ENCODE data around the gene TMEM183A.

TMEM183A gene

GRCh38 chr1:203038891-203039608 is 31.9 kb downstream of the TMEM183A start:
- Histone ChIP-seq H2AFZ (ENCODE audit: insufficient read depth, low read length, poor library complexity) (no peak overlapping the region), H3K4me2 (ENCODE audit: low read length) (no peak overlapping the region), H3K36me3 (ENCODE audit: control insufficient read depth in 1 of 2, insufficient read depth in 2 of 2, low read length in 2 of 2) (no peaks in the 10 kb centered on the region), H3K14ac (ENCODE audit: low read length) (no peak overlapping the region), H3K27ac (ENCODE audit: low read depth, low read length) (no peak overlapping the region), H2AK5ac (ENCODE audit: low read length) (no peak overlapping the region), H2BK5ac (ENCODE audit: low read depth, low read length, poor library complexity) (no peak overlapping the region), H3K9me3 (ENCODE audit: insufficient read depth, low read depth, low read length) (no peaks in the 10 kb centered on the region), H3K18ac (ENCODE audit: low read length) (no peak overlapping the region), H3K4me3 (ENCODE audit: low read depth, low read length) (no peak overlapping the region), H4K91ac (ENCODE audit: low read depth, low read length) (no peak overlapping the region), H4K12ac (ENCODE audit: low read depth, low read length) (no peak overlapping the region), H3K27me3 (ENCODE audit: insufficient read depth, low read length) (no peaks in the 10 kb centered on the region), H4K8ac (ENCODE audit: low read depth, low read length) (no peak overlapping the region), H2BK120ac (ENCODE audit: insufficient read depth, low read length, poor library complexity) (no peak overlapping the region), H3K23ac (ENCODE audit: low read length) (no peak overlapping the region), H3K9ac (ENCODE audit: low read length) (no peak overlapping the region), H2BK12ac (ENCODE audit: low read length) (no peak overlapping the region), H3K79me2 (ENCODE audit: control insufficient read depth, insufficient read depth, low read length, poor library complexity) (no peaks in the 10 kb centered on the region), H3K4me1 (ENCODE audit: control insufficient read depth in 1 of 2, insufficient read depth in 2 of 2, low read length in 2 of 2) (no peaks in the 10 kb centered on the region), H3K4ac (ENCODE audit: low read depth, low read length) (no peak overlapping the region), H3K79me1 (ENCODE audit: low read length) (no peaks in the 10 kb centered on the region)
- DNase-seq = peak; percentile 87 to 95
- no CpG with 5 or more reads among the region's 22 CpGs for WGBS (ENCODE audit: extremely low coverage, insufficient coverage, insufficient read length)

DNA sequence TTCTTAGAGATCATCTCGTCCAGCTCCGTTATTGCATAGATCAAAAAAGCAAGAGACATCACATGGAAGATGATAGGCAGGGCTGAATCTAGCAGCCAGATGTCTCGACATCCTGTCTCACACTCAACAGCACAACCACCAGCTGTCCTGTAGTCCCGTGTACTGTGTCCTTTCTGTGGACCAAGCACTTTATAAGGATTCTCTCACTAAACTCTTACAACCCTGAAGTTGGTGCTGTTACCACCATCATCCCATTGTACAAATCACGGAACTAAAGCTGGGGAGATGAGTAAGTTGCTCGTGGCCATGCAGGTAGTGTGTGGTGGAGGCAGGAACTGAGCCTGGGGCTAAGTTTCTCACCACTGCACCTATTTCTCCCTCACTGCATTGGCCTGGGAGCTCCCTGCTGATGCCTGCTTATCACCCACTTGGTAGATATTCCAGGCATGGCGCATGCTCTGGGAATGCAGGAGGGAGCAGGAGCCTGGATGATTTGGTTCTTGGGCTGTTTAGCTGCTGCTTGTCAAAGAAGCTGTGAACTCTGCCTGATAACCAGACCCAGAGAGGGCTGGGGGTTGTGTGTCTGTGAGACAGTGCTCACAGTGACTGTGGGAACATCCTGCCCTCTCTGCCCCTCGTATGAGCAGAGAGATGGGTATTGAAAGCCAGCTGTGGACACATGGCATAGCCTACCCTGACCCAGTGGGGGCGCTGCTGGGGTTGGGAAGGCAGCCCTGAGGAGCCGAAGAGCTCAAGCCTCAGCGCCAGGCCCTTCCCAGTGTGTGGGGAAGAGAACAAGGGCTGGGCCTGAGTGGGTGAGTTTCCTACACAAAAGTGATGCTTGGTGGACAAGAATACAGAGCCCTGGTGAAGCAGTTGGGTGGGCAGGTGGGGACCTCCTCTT is 32.7 kb downstream of the TMEM183A start:
- no peak overlapping the region for H2AK5ac ChIP-seq (ENCODE audit: low read length)
- no peak overlapping the region for H3K9ac ChIP-seq (ENCODE audit: low read length)
- H4K91ac ChIP-seq (ENCODE audit: low read depth, low read length) = no peak overlapping the region
- H3K4ac ChIP-seq (ENCODE audit: low read depth, low read length) = no peak overlapping the region
- no CpG with 5 or more reads among the region's 11 CpGs for WGBS (ENCODE audit: extremely low coverage, insufficient coverage, insufficient read length)
- DNase-seq = peak; percentile 98
- no peaks in the 10 kb centered on the region for H3K27me3 ChIP-seq (ENCODE audit: insufficient read depth, low read length)
- no peak overlapping the region for H4K12ac ChIP-seq (ENCODE audit: low read depth, low read length)
- no peaks in the 10 kb centered on the region for H3K4me1 ChIP-seq (ENCODE audit: control insufficient read depth in 1 of 2, insufficient read depth in 2 of 2, low read length in 2 of 2)
- H2BK12ac ChIP-seq (ENCODE audit: low read length) = no peak overlapping the region
- no peak overlapping the region for H3K4me3 ChIP-seq (ENCODE audit: low read depth, low read length)
- H3K36me3 ChIP-seq (ENCODE audit: control insufficient read depth in 1 of 2, insufficient read depth in 2 of 2, low read length in 2 of 2) = no peaks in the 10 kb centered on the region
- no peaks in the 10 kb centered on the region for H3K9me3 ChIP-seq (ENCODE audit: insufficient read depth, low read depth, low read length)
- H3K4me2 ChIP-seq (ENCODE audit: low read length) = no peak overlapping the region
- no peaks in the 10 kb centered on the region for H3K79me2 ChIP-seq (ENCODE audit: control insufficient read depth, insufficient read depth, low read length, poor library complexity)
- no peak overlapping the region for H3K14ac ChIP-seq (ENCODE audit: low read length)
- H3K23ac ChIP-seq (ENCODE audit: low read length) = no peak overlapping the region
- no peak overlapping the region for H4K8ac ChIP-seq (ENCODE audit: low read depth, low read length)
- no peak overlapping the region for H2BK120ac ChIP-seq (ENCODE audit: insufficient read depth, low read length, poor library complexity)
- H3K18ac ChIP-seq (ENCODE audit: low read length) = no peak overlapping the region
- no peak overlapping the region for H2AFZ ChIP-seq (ENCODE audit: insufficient read depth, low read length, poor library complexity)
- H2BK5ac ChIP-seq (ENCODE audit: low read depth, low read length, poor library complexity) = no peak overlapping the region
- H3K79me1 ChIP-seq (ENCODE audit: low read length) = no peaks in the 10 kb centered on the region
- H3K27ac ChIP-seq (ENCODE audit: low read depth, low read length) = no peak overlapping the region

DNA sequence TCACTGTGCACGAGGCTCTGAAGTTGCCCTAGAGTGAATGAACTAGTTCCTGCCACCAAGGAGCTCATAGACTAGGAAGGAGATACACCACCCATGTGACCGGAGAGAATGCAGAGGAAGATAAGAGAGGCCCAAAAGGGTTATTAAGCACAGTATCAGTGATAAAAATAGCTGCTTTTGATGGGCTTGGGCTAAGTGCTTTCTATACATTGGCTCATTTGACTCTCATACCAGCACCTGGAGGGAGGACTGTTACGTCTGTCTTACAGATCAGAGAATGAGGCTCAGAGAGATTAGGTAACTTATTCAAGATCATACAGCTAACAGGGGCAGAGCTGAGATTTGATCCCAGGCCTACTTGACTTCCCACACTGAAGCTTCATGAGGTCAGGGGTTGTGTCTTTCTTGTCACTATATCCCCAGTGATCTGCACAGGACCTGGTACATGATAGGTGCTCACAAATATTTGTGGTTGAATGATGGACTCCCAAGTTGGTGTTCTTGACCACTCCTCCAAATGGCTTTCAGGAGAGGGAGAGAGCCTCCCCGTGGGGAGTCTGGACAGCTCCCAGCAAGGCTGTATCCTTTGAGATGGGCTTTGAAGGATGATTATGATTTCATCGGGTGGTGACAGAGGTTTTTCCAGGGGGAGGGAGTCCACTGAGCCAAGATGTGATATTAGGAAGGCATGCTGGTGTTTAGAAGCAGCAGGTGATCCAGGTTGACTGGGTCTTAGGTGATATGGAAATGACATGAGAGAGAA is 33.5 kb downstream of the TMEM183A start:
- Histone ChIP-seq H3K4ac (ENCODE audit: low read depth, low read length) (no peak overlapping the region), H2BK120ac (ENCODE audit: insufficient read depth, low read length, poor library complexity) (no peak overlapping the region), H3K4me3 (ENCODE audit: low read depth, low read length) (no peak overlapping the region), H3K36me3 (ENCODE audit: control insufficient read depth in 1 of 2, insufficient read depth in 2 of 2, low read length in 2 of 2) (no peaks in the 10 kb centered on the region), H3K9ac (ENCODE audit: low read length) (no peak overlapping the region), H3K4me2 (ENCODE audit: low read length) (no peak overlapping the region), H2BK12ac (ENCODE audit: low read length) (no peak overlapping the region), H2AFZ (ENCODE audit: insufficient read depth, low read length, poor library complexity) (no peak overlapping the region), H3K27me3 (ENCODE audit: insufficient read depth, low read length) (no peaks in the 10 kb centered on the region), H2BK5ac (ENCODE audit: low read depth, low read length, poor library complexity) (no peak overlapping the region), H3K9me3 (ENCODE audit: insufficient read depth, low read depth, low read length) (no peaks in the 10 kb centered on the region), H3K14ac (ENCODE audit: low read length) (no peak overlapping the region), H3K18ac (ENCODE audit: low read length) (no peak overlapping the region), H3K27ac (ENCODE audit: low read depth, low read length) (no peak overlapping the region), H3K4me1 (ENCODE audit: control insufficient read depth in 1 of 2, insufficient read depth in 2 of 2, low read length in 2 of 2) (no peaks in the 10 kb centered on the region), H3K79me1 (ENCODE audit: low read length) (no peaks in the 10 kb centered on the region), H4K8ac (ENCODE audit: low read depth, low read length) (no peak overlapping the region), H3K23ac (ENCODE audit: low read length) (no peak overlapping the region), H3K79me2 (ENCODE audit: control insufficient read depth, insufficient read depth, low read length, poor library complexity) (no peaks in the 10 kb centered on the region), H4K91ac (ENCODE audit: low read depth, low read length) (no peak overlapping the region), H4K12ac (ENCODE audit: low read depth, low read length) (no peak overlapping the region), H2AK5ac (ENCODE audit: low read length) (no peak overlapping the region)
- WGBS (ENCODE audit: extremely low coverage, insufficient coverage, insufficient read length) = no CpG with 5 or more reads among the region's 5 CpGs
- DNase-seq = peak; percentile 64 to 72

GRCh38 chr1:203041351-203041932 is 34.3 kb downstream of the TMEM183A start:
- Histone ChIP-seq H3K27me3 (ENCODE audit: insufficient read depth, low read length) (no peaks in the 10 kb centered on the region), H2BK120ac (ENCODE audit: insufficient read depth, low read length, poor library complexity) (no peak overlapping the region), H3K18ac (ENCODE audit: low read length) (no peak overlapping the region), H3K36me3 (ENCODE audit: control insufficient read depth in 1 of 2, insufficient read depth in 2 of 2, low read length in 2 of 2) (no peaks in the 10 kb centered on the region), H2AFZ (ENCODE audit: insufficient read depth, low read length, poor library complexity) (no peak overlapping the region), H2BK5ac (ENCODE audit: low read depth, low read length, poor library complexity) (no peak overlapping the region), H3K4me1 (ENCODE audit: control insufficient read depth in 1 of 2, insufficient read depth in 2 of 2, low read length in 2 of 2) (no peaks in the 10 kb centered on the region), H4K8ac (ENCODE audit: low read depth, low read length) (no peak overlapping the region), H3K27ac (ENCODE audit: low read depth, low read length) (no peak overlapping the region), H3K9me3 (ENCODE audit: insufficient read depth, low read depth, low read length) (no peaks in the 10 kb centered on the region), H2BK12ac (ENCODE audit: low read length) (no peak overlapping the region), H4K12ac (ENCODE audit: low read depth, low read length) (no peak overlapping the region), H3K14ac (ENCODE audit: low read length) (no peak overlapping the region), H3K79me2 (ENCODE audit: control insufficient read depth, insufficient read depth, low read length, poor library complexity) (no peaks in the 10 kb centered on the region), H3K4ac (ENCODE audit: low read depth, low read length) (no peak overlapping the region), H3K79me1 (ENCODE audit: low read length) (no peaks in the 10 kb centered on the region), H2AK5ac (ENCODE audit: low read length) (no peak overlapping the region), H3K4me2 (ENCODE audit: low read length) (no peak overlapping the region), H3K9ac (ENCODE audit: low read length) (no peak overlapping the region), H4K91ac (ENCODE audit: low read depth, low read length) (no peak overlapping the region), H3K4me3 (ENCODE audit: low read depth, low read length) (no peak overlapping the region), H3K23ac (ENCODE audit: low read length) (no peak overlapping the region)
- no peak for DNase-seq
- WGBS (ENCODE audit: extremely low coverage, insufficient coverage, insufficient read length) = no CpG with 5 or more reads among the region's 3 CpGs
